ENCODE measurements around the gene ZNF407.

GRCh38 chr18:74715865-74716712 lies 118.4 kb downstream of the ZNF407 start:
- no peak for TF ChIP-seq CTCF (conservative IDR thresholded peaks at IDR 0.05 in 1 of 2, IDR thresholded peaks at IDR 0.05 in 1 of 2; ENCODE audit: extremely low read depth in 1 of 2, insufficient read depth in 1 of 2, low read depth in 1 of 2, low read length in 2 of 2)
- TF ChIP-seq EZH2 (IDR thresholded peaks at IDR 0.05; ENCODE audit: borderline replicate concordance, low read length) = no peak
